NK-92 (cell line): Measurements from ENCODE around the gene COG5.
"Not testable (repeated sequence)": the region's sequence is repeated elsewhere in the genome, so short reads cannot be mapped to it uniquely, and the experiment has no call there.

Source experiments
- DNase-seq: peaks from one replicate; lab custom pipeline; 2025; ENCODE audit not compliant: unreplicated experiment; lab: John Stamatoyannopoulos, UW

The COG5 gene

DNA sequence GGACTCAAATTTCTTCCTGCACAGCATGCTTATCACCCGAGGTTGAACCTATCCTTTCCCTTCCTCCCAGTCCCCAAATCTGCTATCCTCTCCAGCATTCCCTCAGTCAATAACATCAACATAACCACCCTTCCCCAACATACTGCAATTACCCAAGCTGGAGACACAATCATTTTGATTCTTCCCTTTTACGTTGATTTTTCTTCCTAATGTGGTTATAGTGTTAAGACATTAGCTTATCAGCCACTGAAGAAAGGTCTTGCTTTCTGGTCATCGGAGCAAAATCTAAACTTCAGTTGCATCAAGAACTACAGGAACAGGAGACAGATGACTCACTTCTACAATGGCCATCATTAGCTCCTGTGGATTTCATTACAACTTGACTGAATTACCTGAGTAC, 398.4 kb downstream of the COG5 start:
- no peak for DNase-seq

DNA sequence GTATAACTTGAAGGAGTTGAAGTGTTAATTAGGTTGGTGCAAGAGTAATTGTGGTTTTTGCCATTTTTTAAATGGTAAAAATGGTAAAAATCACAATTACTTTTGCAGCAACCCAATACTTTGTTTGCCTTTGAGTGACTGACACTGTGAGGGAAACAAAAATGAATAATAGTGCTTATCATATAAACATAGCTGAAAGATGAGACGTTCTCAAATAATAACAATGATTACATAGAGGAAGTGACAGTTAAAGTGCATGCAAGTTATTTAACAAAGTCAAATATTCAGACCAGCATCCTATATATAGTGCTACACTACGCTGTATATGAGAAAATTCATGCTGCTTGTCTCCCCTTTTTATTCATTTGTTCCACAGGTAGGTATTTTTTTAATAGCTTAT, 399.6 kb downstream of the COG5 start:
- no peak for DNase-seq

DNA sequence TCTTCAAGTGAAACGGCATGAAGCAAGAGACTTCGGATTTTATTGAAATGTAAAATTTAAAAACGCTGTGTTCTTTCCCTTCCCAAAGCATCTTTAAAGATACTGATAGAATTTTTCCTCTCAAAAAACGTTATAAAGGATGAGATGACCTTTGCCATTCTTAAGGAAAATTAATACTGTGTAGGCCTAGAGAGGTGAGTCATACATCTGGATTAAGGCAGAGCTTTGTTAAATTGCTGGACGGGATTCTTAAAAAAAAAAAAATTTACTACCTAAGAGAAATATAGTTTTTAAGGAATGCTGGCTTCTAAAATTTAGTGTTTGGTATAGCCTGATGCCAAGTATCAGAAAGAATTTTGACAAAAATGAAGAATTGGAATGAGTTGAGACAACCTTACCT, 401.2 kb downstream of the COG5 start:
- DNase-seq, result no peak

DNA sequence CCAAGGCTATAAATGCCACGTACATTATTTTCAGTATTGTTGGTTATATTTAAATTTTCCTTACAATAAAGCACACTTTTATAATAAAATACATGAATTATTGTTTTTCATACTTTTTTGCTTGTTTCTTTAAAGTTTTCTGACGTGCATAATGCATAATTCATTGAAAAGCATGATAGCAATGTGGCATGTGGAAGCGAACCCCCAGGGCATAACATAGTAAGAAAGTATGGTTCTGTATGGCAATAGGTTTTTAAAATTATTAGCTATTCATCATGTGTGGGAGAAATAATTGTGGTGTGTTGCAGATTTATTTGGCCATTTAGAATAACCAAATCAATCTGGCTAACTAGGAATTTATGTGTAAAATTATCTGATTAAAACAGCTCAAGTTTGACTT, 402.3 kb downstream of the COG5 start:
- no peak for DNase-seq

DNA sequence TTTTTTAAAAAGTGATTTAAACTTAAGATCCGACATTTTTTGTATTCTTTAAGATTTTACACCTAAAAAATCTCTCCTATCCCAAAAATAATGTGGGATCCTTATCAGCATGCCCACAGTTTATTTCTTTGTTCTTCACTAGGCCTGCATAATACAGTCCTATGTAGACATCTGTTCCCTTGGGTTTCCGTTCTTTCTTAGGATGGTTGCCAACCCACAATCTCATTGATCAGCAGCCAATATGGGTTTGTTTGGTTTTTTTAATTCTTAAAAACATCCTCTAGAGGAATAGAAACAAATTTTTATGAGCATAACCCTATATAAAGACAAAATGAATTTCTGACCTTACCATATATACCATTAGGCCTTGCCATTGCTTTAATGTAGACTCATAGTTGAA, 403.3 kb downstream of the COG5 start:
- no peak for DNase-seq

DNA sequence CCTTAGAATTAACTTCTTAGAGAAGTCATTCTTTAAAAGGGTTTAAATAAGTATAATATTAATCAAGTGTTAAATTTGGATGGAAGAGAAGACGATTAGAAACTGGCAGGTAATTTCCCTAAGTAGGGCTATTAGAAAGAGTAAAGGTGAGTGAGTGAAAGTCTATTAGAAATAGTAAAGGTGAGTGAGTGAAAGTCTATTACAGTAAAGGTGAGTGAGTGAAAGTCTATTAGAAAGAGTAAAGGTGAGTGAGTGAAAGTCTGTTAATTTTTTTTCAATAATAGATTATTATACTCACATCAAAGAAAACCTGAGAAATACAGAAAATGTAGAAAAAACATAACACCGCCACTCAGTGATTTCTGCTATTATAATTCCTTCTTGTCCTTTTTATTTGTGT, 405.7 kb downstream of the COG5 start:
- no peak for DNase-seq

DNA sequence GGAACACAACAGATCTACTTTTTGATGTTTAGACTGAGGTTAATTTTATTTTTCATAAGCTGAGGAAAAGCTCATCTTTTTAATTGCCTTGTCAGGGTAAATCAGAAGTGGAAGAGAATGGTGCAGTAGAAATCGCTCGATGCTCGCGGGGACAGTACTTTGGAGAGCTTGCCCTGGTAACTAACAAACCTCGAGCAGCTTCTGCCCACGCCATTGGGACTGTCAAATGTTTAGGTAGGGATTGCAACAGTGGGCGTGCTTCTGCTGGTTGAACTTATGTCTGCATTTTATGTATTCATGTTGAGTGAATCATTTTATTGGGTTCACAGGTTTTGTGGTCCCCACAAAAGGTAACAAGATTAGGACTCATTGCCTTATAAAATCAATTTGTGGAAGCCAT, 406.6 kb downstream of the COG5 start:
- DNase-seq, result no peak

DNA sequence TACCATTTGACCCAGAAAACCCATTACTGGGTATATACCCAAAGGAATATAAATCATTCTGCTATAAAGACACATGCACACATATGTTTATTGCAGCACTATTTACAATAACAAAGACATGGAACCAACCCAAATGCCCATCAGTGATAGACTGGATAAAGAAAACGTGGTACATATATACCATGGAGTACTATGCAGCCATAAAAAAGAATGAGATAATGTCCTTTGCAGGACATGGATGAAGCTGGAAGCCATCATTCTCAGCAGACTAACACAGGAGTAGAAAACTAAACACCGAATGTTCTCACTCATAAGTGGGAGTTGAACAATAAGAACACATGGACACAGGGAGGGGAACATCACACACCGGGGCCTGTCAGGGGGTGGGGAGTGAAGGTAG, 408.0 kb downstream of the COG5 start:
- not testable (repeated sequence) for DNase-seq

DNA sequence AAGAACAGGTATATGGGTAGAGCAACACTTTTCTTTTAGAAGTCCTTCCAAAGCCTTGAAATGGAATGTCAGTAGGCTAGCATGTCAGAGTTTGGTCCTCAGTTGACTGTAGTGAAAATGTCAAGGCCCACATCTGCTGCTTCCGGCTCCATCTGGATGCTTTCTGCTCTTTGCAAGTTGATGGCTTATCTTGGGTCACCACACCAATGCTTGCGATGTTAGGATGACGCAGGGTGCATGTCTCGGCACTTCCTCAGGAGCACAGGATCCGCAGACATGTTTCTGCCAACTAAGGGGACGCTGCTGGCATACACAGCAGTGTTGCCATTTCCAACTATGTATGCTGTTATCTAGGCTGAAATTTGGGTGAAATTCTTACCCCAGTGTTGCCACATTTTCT, 408.9 kb downstream of the COG5 start:
- no peak for DNase-seq

DNA sequence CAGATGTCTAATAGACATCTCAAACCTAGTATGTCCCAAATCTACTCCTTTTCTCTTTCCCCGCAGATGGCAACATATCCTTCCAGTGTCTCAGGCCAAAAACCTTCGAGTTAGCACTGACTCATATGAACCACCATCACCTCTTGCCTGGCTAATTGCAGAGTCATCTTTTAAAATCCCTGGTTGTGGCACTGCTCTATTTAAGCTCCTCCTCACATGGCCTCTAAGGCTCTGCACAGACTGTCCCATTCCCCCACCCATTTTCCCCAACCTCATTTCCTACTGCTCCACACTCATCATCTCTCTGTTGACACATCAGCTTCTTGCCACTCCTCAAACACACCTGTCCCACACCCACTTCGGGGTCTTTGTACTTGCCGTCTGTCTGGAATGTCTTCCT, 411.7 kb downstream of the COG5 start:
- DNase-seq, result no peak
